ENCODE results near the gene SLC26A11.

The SLC26A11 gene

GRCh38 chr17:80270104-80270503 lies 49.9 kb downstream of the SLC26A11 start:
- Histone ChIP-seq H2BK5ac (ENCODE audit: low read depth, low read length, poor library complexity) (no peak overlapping the region), H2AK5ac (ENCODE audit: low read length) (no peak overlapping the region), H3K18ac (ENCODE audit: low read length) (no peak overlapping the region), H4K8ac (ENCODE audit: low read depth, low read length) (no peak overlapping the region), H3K79me1 (ENCODE audit: low read length) (no peaks in the 10 kb centered on the region), H3K4ac (ENCODE audit: low read depth, low read length) (no peak overlapping the region), H3K27ac (ENCODE audit: low read depth, low read length) (no peak overlapping the region), H4K12ac (ENCODE audit: low read depth, low read length) (no peak overlapping the region), H3K9me3 (ENCODE audit: insufficient read depth, low read depth, low read length) (no peaks in the 10 kb centered on the region), H3K9ac (ENCODE audit: low read length) (no peak overlapping the region), H3K14ac (ENCODE audit: low read length) (no peak overlapping the region), H3K79me2 (ENCODE audit: control insufficient read depth, insufficient read depth, low read length, poor library complexity) (no peaks in the 10 kb centered on the region), H2BK120ac (ENCODE audit: insufficient read depth, low read length, poor library complexity) (no peak overlapping the region), H3K4me1 (ENCODE audit: control insufficient read depth in 1 of 2, insufficient read depth in 2 of 2, low read length in 2 of 2) (no peaks in the 10 kb centered on the region), H3K27me3 (ENCODE audit: insufficient read depth, low read length) (no peaks in the 10 kb centered on the region), H2BK12ac (ENCODE audit: low read length) (no peak overlapping the region), H2AFZ (ENCODE audit: insufficient read depth, low read length, poor library complexity) (no peak overlapping the region), H3K23ac (ENCODE audit: low read length) (no peak overlapping the region), H3K4me2 (ENCODE audit: low read length) (no peak overlapping the region), H4K91ac (ENCODE audit: low read depth, low read length) (no peak overlapping the region), H3K36me3 (ENCODE audit: control insufficient read depth in 1 of 2, insufficient read depth in 2 of 2, low read length in 2 of 2) (peaks cover 6 to 15% of the 10 kb centered on the region in 2 experiments), H3K4me3 (ENCODE audit: low read depth, low read length) (no peak overlapping the region)
- DNase-seq, result no peak
- WGBS (ENCODE audit: extremely low coverage, insufficient coverage, insufficient read length), result no CpG with 5 or more reads among the region's 10 CpGs

- no peak overlapping the region for H4K91ac ChIP-seq (ENCODE audit: low read depth, low read length)
- H3K9ac ChIP-seq (ENCODE audit: low read length), result no peak overlapping the region
- no peak overlapping the region for H2AFZ ChIP-seq (ENCODE audit: insufficient read depth, low read length, poor library complexity)
- H2BK5ac ChIP-seq (ENCODE audit: low read depth, low read length, poor library complexity), result no peak overlapping the region
- H4K8ac ChIP-seq (ENCODE audit: low read depth, low read length), result no peak overlapping the region
- no peak overlapping the region for H2AK5ac ChIP-seq (ENCODE audit: low read length)
- DNase-seq, result peak in 1 of 2 donors; percentile 67
- H3K14ac ChIP-seq (ENCODE audit: low read length), result no peak overlapping the region
- no peak overlapping the region for H3K18ac ChIP-seq (ENCODE audit: low read length)
- no peak overlapping the region for H2BK120ac ChIP-seq (ENCODE audit: insufficient read depth, low read length, poor library complexity)
- H3K79me2 ChIP-seq (ENCODE audit: control insufficient read depth, insufficient read depth, low read length, poor library complexity), result no peaks in the 10 kb centered on the region
- H3K4ac ChIP-seq (ENCODE audit: low read depth, low read length), result no peak overlapping the region
- WGBS (ENCODE audit: extremely low coverage, insufficient coverage, insufficient read length), result no CpG with 5 or more reads among the region's 4 CpGs
- no peaks in the 10 kb centered on the region for H3K4me1 ChIP-seq (ENCODE audit: control insufficient read depth in 1 of 2, insufficient read depth in 2 of 2, low read length in 2 of 2)
- H3K9me3 ChIP-seq (ENCODE audit: insufficient read depth, low read depth, low read length), result no peaks in the 10 kb centered on the region
- H3K27ac ChIP-seq (ENCODE audit: low read depth, low read length), result no peak overlapping the region
- H3K4me3 ChIP-seq (ENCODE audit: low read depth, low read length), result no peak overlapping the region
- no peaks in the 10 kb centered on the region for H3K79me1 ChIP-seq (ENCODE audit: low read length)
- no peak overlapping the region for H3K4me2 ChIP-seq (ENCODE audit: low read length)
- no peak overlapping the region for H4K12ac ChIP-seq (ENCODE audit: low read depth, low read length)
- H3K27me3 ChIP-seq (ENCODE audit: insufficient read depth, low read length), result no peaks in the 10 kb centered on the region
- no peak overlapping the region for H2BK12ac ChIP-seq (ENCODE audit: low read length)
- no peak overlapping the region for H3K23ac ChIP-seq (ENCODE audit: low read length)
- peaks cover 6 to 10% of the 10 kb centered on the region in 2 experiments for H3K36me3 ChIP-seq (ENCODE audit: control insufficient read depth in 1 of 2, insufficient read depth in 2 of 2, low read length in 2 of 2)
Measured at GRCh38 chr17:80270836-80271235, 50.6 kb downstream of the SLC26A11 start.

GRCh38 chr17:80272366-80272765 lies 52.1 kb downstream of the SLC26A11 start:
- Histone ChIP-seq H3K9me3 (ENCODE audit: insufficient read depth, low read depth, low read length) (no peaks in the 10 kb centered on the region), H3K79me2 (ENCODE audit: control insufficient read depth, insufficient read depth, low read length, poor library complexity) (no peaks in the 10 kb centered on the region)

GRCh38 chr17:80274331-80274730 lies 54.1 kb downstream of the SLC26A11 start:
- Histone ChIP-seq H3K9me3 (ENCODE audit: insufficient read depth, low read depth, low read length) (no peaks in the 10 kb centered on the region), H3K4me3 (ENCODE audit: low read depth, low read length) (no peak overlapping the region), H3K9ac (ENCODE audit: low read length) (no peak overlapping the region), H3K14ac (ENCODE audit: low read length) (no peak overlapping the region), H2BK5ac (ENCODE audit: low read depth, low read length, poor library complexity) (no peak overlapping the region), H3K4me1 (ENCODE audit: control insufficient read depth in 1 of 2, insufficient read depth in 2 of 2, low read length in 2 of 2) (no peaks in the 10 kb centered on the region), H2AK5ac (ENCODE audit: low read length) (no peak overlapping the region), H3K23ac (ENCODE audit: low read length) (no peak overlapping the region), H4K91ac (ENCODE audit: low read depth, low read length) (no peak overlapping the region), H2BK120ac (ENCODE audit: insufficient read depth, low read length, poor library complexity) (no peak overlapping the region), H3K36me3 (ENCODE audit: control insufficient read depth in 1 of 2, insufficient read depth in 2 of 2, low read length in 2 of 2) (peaks cover 10 to 11% of the 10 kb centered on the region in 2 experiments), H2AFZ (ENCODE audit: insufficient read depth, low read length, poor library complexity) (no peak overlapping the region), H3K4me2 (ENCODE audit: low read length) (no peak overlapping the region), H3K4ac (ENCODE audit: low read depth, low read length) (no peak overlapping the region), H2BK12ac (ENCODE audit: low read length) (no peak overlapping the region), H3K79me2 (ENCODE audit: control insufficient read depth, insufficient read depth, low read length, poor library complexity) (no peaks in the 10 kb centered on the region), H3K18ac (ENCODE audit: low read length) (no peak overlapping the region), H3K27ac (ENCODE audit: low read depth, low read length) (no peak overlapping the region), H3K27me3 (ENCODE audit: insufficient read depth, low read length) (no peaks in the 10 kb centered on the region), H4K8ac (ENCODE audit: low read depth, low read length) (no peak overlapping the region), H3K79me1 (ENCODE audit: low read length) (no peaks in the 10 kb centered on the region), H4K12ac (ENCODE audit: low read depth, low read length) (no peak overlapping the region)
- no peak for DNase-seq
- WGBS (ENCODE audit: extremely low coverage, insufficient coverage, insufficient read length), result no CpG with 5 or more reads among the region's 9 CpGs

More at GRCh38 chr17:80272366-80272765, 52.1 kb downstream of the SLC26A11 start:
- H2AFZ ChIP-seq (ENCODE audit: insufficient read depth, low read length, poor library complexity), result no peak overlapping the region
- no peak overlapping the region for H2BK120ac ChIP-seq (ENCODE audit: insufficient read depth, low read length, poor library complexity)
- no peak overlapping the region for H2BK12ac ChIP-seq (ENCODE audit: low read length)
- no peak overlapping the region for H3K9ac ChIP-seq (ENCODE audit: low read length)
- no peaks in the 10 kb centered on the region for H3K4me1 ChIP-seq (ENCODE audit: control insufficient read depth in 1 of 2, insufficient read depth in 2 of 2, low read length in 2 of 2)
- no peak overlapping the region for H3K27ac ChIP-seq (ENCODE audit: low read depth, low read length)
- WGBS (ENCODE audit: extremely low coverage, insufficient coverage, insufficient read length), result no CpG with 5 or more reads among the region's 10 CpGs
- H4K91ac ChIP-seq (ENCODE audit: low read depth, low read length), result no peak overlapping the region
- no peak overlapping the region for H3K23ac ChIP-seq (ENCODE audit: low read length)
- no peak overlapping the region for H3K4me2 ChIP-seq (ENCODE audit: low read length)
- H3K79me1 ChIP-seq (ENCODE audit: low read length), result no peaks in the 10 kb centered on the region
- H2BK5ac ChIP-seq (ENCODE audit: low read depth, low read length, poor library complexity), result no peak overlapping the region
- no peak overlapping the region for H4K12ac ChIP-seq (ENCODE audit: low read depth, low read length)
- H2AK5ac ChIP-seq (ENCODE audit: low read length), result no peak overlapping the region
- H3K27me3 ChIP-seq (ENCODE audit: insufficient read depth, low read length), result no peaks in the 10 kb centered on the region
- H3K36me3 ChIP-seq (ENCODE audit: control insufficient read depth in 1 of 2, insufficient read depth in 2 of 2, low read length in 2 of 2), result peaks cover 6 to 10% of the 10 kb centered on the region in 2 experiments
- H3K4ac ChIP-seq (ENCODE audit: low read depth, low read length), result no peak overlapping the region
- H3K14ac ChIP-seq (ENCODE audit: low read length), result no peak overlapping the region
- H3K4me3 ChIP-seq (ENCODE audit: low read depth, low read length), result no peak overlapping the region
- no peak overlapping the region for H4K8ac ChIP-seq (ENCODE audit: low read depth, low read length)
- H3K18ac ChIP-seq (ENCODE audit: low read length), result no peak overlapping the region
- no peak for DNase-seq
